Lung (tissue), 12 donors: ENCODE results near the gene GNA12. TPM values are rescaled to one million over a fixed set of nuclear protein-coding genes. Genes with fewer than 3 reads are reported as not detected.

ENCODE experiments used
- ATAC-seq: fragments of 200-7000 bp; cut with Tn5 transposase; one replicate; pipeline ENCODE4 v1.9.1; 2020; ENCODE audit warnings: moderate number of reproducible peaks; ENCODE audit not compliant: insufficient read depth, low FRiP score
- DNase-seq, 3 donors: peaks; one replicate each; pipeline ENCODE4 v3.0.0-alpha.2; 2013 to 2017
- H3K27ac ChIP-seq, 2 donors: one replicate each; pipeline ENCODE4 v1.5.1; 2013; ENCODE audit warnings: mild to moderate bottlenecking in 2 of 2, moderate library complexity in 2 of 2, control low read depth in 1 of 2, inconsistent platforms in 1 of 2, low read depth in 1 of 2, low read length in 1 of 2
- H3K27me3 ChIP-seq, 3 donors: one replicate each; pipeline ENCODE4 v1.5.1; 2013; ENCODE audit warnings: low read length in 2 of 3; ENCODE audit not compliant: control insufficient read depth in 3 of 3, insufficient read depth in 3 of 3
- H3K36me3 ChIP-seq, 4 donors: one replicate each; pipeline ENCODE4 v1.5.1; 2013; ENCODE audit warnings: low read length in 4 of 4, mild to moderate bottlenecking in 1 of 4, moderate library complexity in 1 of 4; ENCODE audit not compliant: control insufficient read depth in 4 of 4, insufficient read depth in 4 of 4
- H3K4me1 ChIP-seq, 5 donors: one replicate each; pipeline ENCODE4 v1.5.1; 2013; ENCODE audit warnings: low read length in 5 of 5, mild to moderate bottlenecking in 2 of 5, moderate library complexity in 1 of 5; ENCODE audit not compliant: control insufficient read depth in 5 of 5, insufficient read depth in 5 of 5
- H3K4me3 ChIP-seq: one replicate; pipeline ENCODE4 v1.5.1; 2013; ENCODE audit warnings: mild to moderate bottlenecking, control low read depth, moderate library complexity
- H3K9ac ChIP-seq, 2 donors: one replicate each; pipeline ENCODE4 v1.5.1; 2013; ENCODE audit warnings: low read length in 2 of 2, control low read depth in 1 of 2; ENCODE audit not compliant: insufficient read depth in 1 of 2
- H3K9me3 ChIP-seq, 4 donors: one replicate each; pipeline ENCODE4 v1.5.1; 2013; ENCODE audit warnings: low read length in 3 of 4, mild to moderate bottlenecking in 1 of 4, moderate library complexity in 1 of 4; ENCODE audit not compliant: control insufficient read depth in 4 of 4, insufficient read depth in 3 of 4
- CTCF ChIP-seq: IDR thresholded peaks from 2 replicates; pipeline ENCODE4 v1.5.1; 2012; ENCODE audit warnings: mild to moderate bottlenecking; ENCODE audit errors: control extremely low read depth, extremely low read depth
- WGBS, 2 donors: extraction: QIAGEN DNeasy Blood & Tissue Kit; methylation state at CpG; one replicate each; pipeline ENCODE4 v1.1.7; 2013; 5-methylcytosine and 5-hydroxymethylcytosine counted together
- polyA plus RNA-seq, 2 donors: library from polyadenylated mRNA; stranded (reverse); fragments of 200-250 nt; gene quantifications; one replicate each; pipeline ENCODE4 v1.2.1, GENCODE V29; 2013
- total RNA-seq, 2 donors: library from RNA; depleted of rRNA in 1 of 2; stranded (reverse); fragments of >200 nt in 1 of 2; gene quantifications; one replicate each; pipeline ENCODE4 v1.2.1, GENCODE V29; 2014 to 2021
- donor health status: control.
- donor health status: control.
- donor health status: Bipolar disorder and iron deficiency.
- donor health status: healthy.
- donor health status: DM: yes; HTN: yes; CAD: no.

The GNA12 gene
- total and polyA plus RNA-seq, 4 donors, result 11.0 to 51.9 (median 33.5) TPM

- Histone ChIP-seq H3K9me3 (peaks cover 0 to 3% (median 0%) of the 10 kb centered on the region in 4 donors), H3K9ac (no peak overlapping the region), H3K4me1 (peaks cover 8 to 39% (median 13%) of the 10 kb centered on the region in 5 donors), H3K36me3 (peaks cover 8 to 16% (median 11%) of the 10 kb centered on the region in 4 donors), H3K27ac (no peak overlapping the region), H3K4me3 (no peak overlapping the region), H3K27me3 (no peaks in the 10 kb centered on the region)
- ATAC-seq, result no peak
- WGBS, 2 donors, result 40 to 81% methylated on average over 24 of the region's 24 CpGs
- no peak for TF ChIP-seq CTCF
- DNase-seq, result no peak
Observed at GRCh38 chr7:2734084-2734686, 109.9 kb downstream of the GNA12 start.

GRCh38 chr7:2732959-2733584, 111.0 kb downstream of the GNA12 start:
- peaks cover 8 to 43% (median 22%) of the 10 kb centered on the region in 5 donors for H3K4me1 ChIP-seq
- H3K27me3 ChIP-seq, result no peaks in the 10 kb centered on the region
- 40 to 43% methylated on average over 18 of the region's 18 CpGs for WGBS, 2 donors
- H3K4me3 ChIP-seq, result no peak overlapping the region
- ATAC-seq (peak; percentile 38), DNase-seq (peak in 1 of 3 donors; percentile 40)
- H3K27ac ChIP-seq, result peak overlapping the region in 1 of 2 donors; percentile 17
- H3K36me3 ChIP-seq, result peaks cover 8 to 16% (median 12%) of the 10 kb centered on the region in 4 donors
- H3K9me3 ChIP-seq, result peaks cover 0 to 3% (median 0%) of the 10 kb centered on the region in 4 donors
- H3K9ac ChIP-seq, result no peak overlapping the region
- no peak for TF ChIP-seq CTCF

- H3K4me1 ChIP-seq, result peaks cover 8 to 39% (median 19%) of the 10 kb centered on the region in 5 donors
- 96 to 98% methylated on average over 9 of the region's 9 CpGs for WGBS, 2 donors
- no peak for TF ChIP-seq CTCF
- no peak overlapping the region for H3K27ac ChIP-seq
- H3K36me3 ChIP-seq, result peaks cover 8 to 16% (median 12%) of the 10 kb centered on the region in 4 donors
- H3K27me3 ChIP-seq, result no peaks in the 10 kb centered on the region
- no peak overlapping the region for H3K9ac ChIP-seq
- DNase-seq (no peak), ATAC-seq (no peak)
- peaks cover 0 to 3% (median 0%) of the 10 kb centered on the region in 4 donors for H3K9me3 ChIP-seq
- no peak overlapping the region for H3K4me3 ChIP-seq
Observed at GRCh38 chr7:2732388-2732787, 111.7 kb downstream of the GNA12 start.
